T-helper 1 cell treated with Interleukin-12 subunit alpha and Interleukin-12 subunit beta and Interleukin-4 antibody, amounts not matched to agents 30 μg/mL and 1 μg/mL, for 36 hours (primary cell): Measurements from ENCODE around the gene SYNGR1.

ENCODE experiments used
- H3K27ac Mint-ChIP-seq: one replicate; pipeline ENCODE4 v1.8.0; 2021; ENCODE audit warnings: mild to moderate bottlenecking, mixed read lengths
- H3K27me3 Mint-ChIP-seq: one replicate; pipeline ENCODE4 v1.8.0; 2021; ENCODE audit warnings: low read depth, mixed read lengths
- H3K36me3 Mint-ChIP-seq: one replicate; pipeline ENCODE4 v1.8.0; 2021; ENCODE audit warnings: low read depth, mixed read lengths
- H3K4me1 Mint-ChIP-seq: one replicate; pipeline ENCODE4 v1.8.0; 2021; ENCODE audit warnings: low read depth, mixed read lengths
- H3K4me3 Mint-ChIP-seq: one replicate; pipeline ENCODE4 v1.8.0; 2021; ENCODE audit warnings: mild to moderate bottlenecking, moderate library complexity, mixed read lengths
- H3K9me3 Mint-ChIP-seq: one replicate; pipeline ENCODE4 v1.8.0; 2021; ENCODE audit warnings: mixed read lengths

The SYNGR1 gene

DNA sequence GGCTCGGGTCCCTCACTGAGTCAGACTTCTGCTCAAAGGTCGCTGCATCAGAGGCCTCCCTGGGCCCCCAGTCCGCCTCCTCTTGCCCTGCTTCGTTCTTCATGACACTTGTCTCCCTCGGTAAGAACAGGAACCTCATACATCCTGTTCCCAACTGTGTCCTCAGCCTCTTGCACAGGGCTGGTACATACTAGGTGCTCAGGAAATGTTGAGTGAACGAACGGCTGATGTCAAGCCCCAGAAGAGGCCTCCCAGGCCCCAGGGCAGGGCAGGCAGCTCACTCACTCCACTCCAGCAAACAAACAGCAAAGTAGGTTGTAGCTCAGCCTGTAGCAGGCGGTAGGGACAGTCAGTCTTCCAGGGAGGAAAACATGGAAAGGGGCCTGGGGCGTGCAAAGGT is 17.2 kb downstream of the SYNGR1 start:
- no peaks in the 10 kb centered on the region for H3K4me1 Mint-ChIP-seq
- H3K27me3 Mint-ChIP-seq = peaks cover 4% of the 10 kb centered on the region
- no peak overlapping the region for H3K4me3 Mint-ChIP-seq
- H3K27ac Mint-ChIP-seq = no peak overlapping the region
- H3K9me3 Mint-ChIP-seq = peaks cover 2% of the 10 kb centered on the region
- no peaks in the 10 kb centered on the region for H3K36me3 Mint-ChIP-seq

DNA sequence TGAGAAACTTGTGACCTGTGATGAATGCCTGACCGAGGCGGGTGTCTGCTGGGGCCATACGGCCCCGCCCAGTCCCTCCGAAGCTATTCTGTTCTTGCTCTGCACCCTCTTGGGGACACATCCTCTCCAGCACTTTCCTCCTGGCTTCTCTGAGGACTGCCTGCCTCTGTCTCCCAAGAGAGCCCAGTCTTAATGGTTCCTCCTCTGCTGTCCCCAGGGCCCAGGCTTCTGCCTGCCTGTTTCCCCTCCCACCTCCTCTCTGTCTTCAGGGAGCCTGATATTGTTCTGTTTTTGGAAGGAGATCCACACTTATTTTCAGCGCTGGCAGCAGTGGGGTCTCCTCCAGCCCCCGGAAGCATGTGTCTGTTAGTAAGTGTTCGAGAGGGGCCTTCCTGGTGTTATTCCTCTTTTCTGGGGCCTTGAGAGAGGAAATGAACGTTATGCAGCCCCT is 18.7 kb downstream of the SYNGR1 start:
- Mint-ChIP-seq H3K27ac (no peak overlapping the region), H3K4me3 (no peak overlapping the region)

DNA sequence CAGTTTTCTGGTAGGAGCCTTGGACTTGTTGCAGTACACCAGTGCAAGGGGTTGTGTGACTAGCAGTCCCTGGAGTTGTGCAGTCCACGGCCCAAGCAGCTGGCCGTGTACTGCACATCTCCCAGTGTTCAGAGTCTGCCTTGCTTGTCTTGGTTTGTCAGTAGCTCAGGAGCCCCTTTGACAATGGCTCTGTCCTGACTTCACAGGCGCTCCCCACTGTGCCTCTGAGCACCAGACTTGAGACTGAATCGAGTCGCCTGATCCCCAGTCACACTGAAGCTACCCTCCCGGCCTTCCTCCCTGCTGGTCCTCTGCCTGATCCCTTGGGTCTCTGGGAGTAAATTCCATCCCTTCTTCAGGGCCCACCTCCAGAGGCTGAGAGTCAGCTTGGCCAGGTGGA is 19.4 kb downstream of the SYNGR1 start:
- H3K9me3 Mint-ChIP-seq = peaks cover 2% of the 10 kb centered on the region
- no peaks in the 10 kb centered on the region for H3K36me3 Mint-ChIP-seq
- H3K27ac Mint-ChIP-seq = no peak overlapping the region
- H3K27me3 Mint-ChIP-seq = peaks cover 4% of the 10 kb centered on the region
- no peaks in the 10 kb centered on the region for H3K4me1 Mint-ChIP-seq
- no peak overlapping the region for H3K4me3 Mint-ChIP-seq

More for the DNA sequence above, 18.7 kb downstream of the SYNGR1 start:
- no peaks in the 10 kb centered on the region for H3K4me1 Mint-ChIP-seq
- H3K27me3 Mint-ChIP-seq = peaks cover 4% of the 10 kb centered on the region
- peaks cover 2% of the 10 kb centered on the region for H3K9me3 Mint-ChIP-seq
- no peaks in the 10 kb centered on the region for H3K36me3 Mint-ChIP-seq

- no peak overlapping the region for H3K27ac Mint-ChIP-seq
- H3K27me3 Mint-ChIP-seq = no peaks in the 10 kb centered on the region
- peaks cover 2% of the 10 kb centered on the region for H3K9me3 Mint-ChIP-seq
- H3K36me3 Mint-ChIP-seq = no peaks in the 10 kb centered on the region
- H3K4me1 Mint-ChIP-seq = no peaks in the 10 kb centered on the region
- H3K4me3 Mint-ChIP-seq = no peak overlapping the region
Observed at GRCh38 chr22:39369586-39369985, 19.8 kb downstream of the SYNGR1 start.

DNA sequence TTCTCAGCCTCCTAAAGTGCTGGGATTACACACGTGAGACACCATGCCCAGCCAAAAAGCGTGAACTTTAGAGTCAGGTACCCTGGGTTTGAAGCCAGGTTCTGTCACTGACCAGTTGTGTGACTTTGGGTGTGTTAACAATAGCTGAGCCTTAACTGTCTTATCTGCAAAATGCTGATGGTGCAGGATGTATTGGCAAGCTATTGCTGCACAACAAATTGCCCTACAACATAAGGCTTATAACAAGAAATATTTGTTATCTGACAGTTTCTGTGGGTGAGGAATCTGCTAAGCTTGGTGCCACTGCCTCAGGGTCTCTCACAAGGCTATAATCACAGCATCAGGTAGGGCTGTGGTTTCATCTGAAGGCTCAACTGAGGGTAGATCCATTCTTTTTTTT is 21.9 kb downstream of the SYNGR1 start:
- no peak overlapping the region for H3K27ac Mint-ChIP-seq
- H3K4me1 Mint-ChIP-seq = no peaks in the 10 kb centered on the region
- no peaks in the 10 kb centered on the region for H3K36me3 Mint-ChIP-seq
- peaks cover 2% of the 10 kb centered on the region for H3K9me3 Mint-ChIP-seq
- H3K4me3 Mint-ChIP-seq = no peak overlapping the region
- no peaks in the 10 kb centered on the region for H3K27me3 Mint-ChIP-seq

GRCh38 chr22:39374191-39374590 is 24.4 kb downstream of the SYNGR1 start:
- Mint-ChIP-seq H3K36me3 (no peaks in the 10 kb centered on the region), H3K27me3 (no peaks in the 10 kb centered on the region), H3K9me3 (peaks cover 2% of the 10 kb centered on the region), H3K4me3 (no peak overlapping the region), H3K27ac (no peak overlapping the region), H3K4me1 (no peaks in the 10 kb centered on the region)

DNA sequence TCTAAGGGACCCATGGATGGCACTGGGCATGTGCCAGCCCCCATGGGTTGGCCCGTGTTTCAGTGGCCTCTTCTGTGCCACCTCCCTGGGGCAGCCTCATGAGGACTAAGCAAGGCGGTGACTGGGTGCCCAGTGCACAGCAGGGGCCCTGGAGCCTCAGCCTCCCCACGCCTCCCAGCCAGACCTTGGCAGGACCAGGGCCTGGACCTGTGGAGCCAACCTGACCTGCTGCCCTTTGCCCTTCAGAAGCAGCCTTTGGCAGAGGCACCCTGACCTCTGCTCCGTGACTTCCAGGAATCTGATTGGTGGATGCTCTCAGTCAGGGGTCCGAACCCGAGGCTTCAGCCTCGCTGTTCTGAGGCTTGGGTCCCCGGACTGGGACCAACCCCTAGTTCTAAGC is 25.0 kb downstream of the SYNGR1 start:
- Mint-ChIP-seq H3K27ac (no peak overlapping the region), H3K9me3 (peaks cover 2% of the 10 kb centered on the region), H3K27me3 (no peaks in the 10 kb centered on the region), H3K4me3 (no peak overlapping the region), H3K36me3 (no peaks in the 10 kb centered on the region), H3K4me1 (no peaks in the 10 kb centered on the region)

DNA sequence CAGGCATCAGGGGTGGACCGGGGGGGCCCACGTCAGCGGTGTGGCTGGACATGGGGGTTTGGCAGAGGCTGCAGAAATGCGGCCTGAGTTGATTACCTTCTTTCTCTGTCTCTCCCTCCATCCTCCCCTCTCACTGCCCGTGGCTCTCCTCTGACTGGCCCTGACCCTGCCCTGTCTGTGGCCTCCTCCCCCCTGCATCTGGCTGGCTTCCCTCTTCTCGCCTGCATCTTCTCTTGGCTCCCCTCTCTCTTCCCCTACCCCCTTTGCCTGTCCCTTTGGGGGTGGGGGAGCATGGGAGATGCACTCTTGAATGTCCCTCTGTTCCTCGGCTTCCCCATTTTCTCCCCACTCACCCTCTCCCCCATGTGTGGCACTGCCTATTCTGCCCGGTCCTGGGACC is 25.9 kb downstream of the SYNGR1 start:
- Mint-ChIP-seq H3K4me3 (no peak overlapping the region), H3K9me3 (peaks cover 2% of the 10 kb centered on the region), H3K36me3 (no peaks in the 10 kb centered on the region), H3K27me3 (no peaks in the 10 kb centered on the region), H3K4me1 (no peaks in the 10 kb centered on the region), H3K27ac (no peak overlapping the region)

- Mint-ChIP-seq H3K9me3 (no peaks in the 10 kb centered on the region), H3K27ac (no peak overlapping the region), H3K4me1 (no peaks in the 10 kb centered on the region), H3K4me3 (no peak overlapping the region), H3K27me3 (no peaks in the 10 kb centered on the region), H3K36me3 (no peaks in the 10 kb centered on the region)
Observed at GRCh38 chr22:39379756-39380730, 30.3 kb downstream of the SYNGR1 start.

GRCh38 chr22:39381009-39381755 is 31.4 kb downstream of the SYNGR1 start:
- H3K36me3 Mint-ChIP-seq = no peaks in the 10 kb centered on the region
- H3K27me3 Mint-ChIP-seq = no peaks in the 10 kb centered on the region
- H3K4me3 Mint-ChIP-seq = no peak overlapping the region
- no peak overlapping the region for H3K27ac Mint-ChIP-seq
- H3K4me1 Mint-ChIP-seq = no peaks in the 10 kb centered on the region
- H3K9me3 Mint-ChIP-seq = no peaks in the 10 kb centered on the region

DNA sequence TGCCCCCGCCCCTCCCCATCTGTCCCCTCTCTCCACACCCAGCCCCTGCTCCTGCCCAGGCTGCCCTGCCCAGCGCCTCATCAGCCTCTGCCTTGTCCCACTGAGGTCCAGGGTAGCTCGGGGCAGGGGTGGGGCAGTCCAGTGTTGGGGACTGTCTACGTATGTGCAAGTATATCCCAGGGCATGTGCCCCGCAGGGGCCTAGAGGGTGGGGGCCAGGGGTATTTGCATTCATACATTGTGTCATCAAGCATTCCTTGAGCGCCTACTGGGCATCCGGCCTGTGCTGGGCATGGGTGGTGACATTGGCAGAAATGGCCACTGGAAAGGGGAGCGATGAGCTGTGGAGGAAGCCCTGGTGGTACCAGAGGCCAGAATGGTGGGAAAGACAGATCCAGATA is 32.1 kb downstream of the SYNGR1 start:
- H3K36me3 Mint-ChIP-seq = no peaks in the 10 kb centered on the region
- H3K4me3 Mint-ChIP-seq = no peak overlapping the region
- peaks cover under 1% of the 10 kb centered on the region for H3K4me1 Mint-ChIP-seq
- no peaks in the 10 kb centered on the region for H3K27me3 Mint-ChIP-seq
- no peak overlapping the region for H3K27ac Mint-ChIP-seq
- no peaks in the 10 kb centered on the region for H3K9me3 Mint-ChIP-seq

DNA sequence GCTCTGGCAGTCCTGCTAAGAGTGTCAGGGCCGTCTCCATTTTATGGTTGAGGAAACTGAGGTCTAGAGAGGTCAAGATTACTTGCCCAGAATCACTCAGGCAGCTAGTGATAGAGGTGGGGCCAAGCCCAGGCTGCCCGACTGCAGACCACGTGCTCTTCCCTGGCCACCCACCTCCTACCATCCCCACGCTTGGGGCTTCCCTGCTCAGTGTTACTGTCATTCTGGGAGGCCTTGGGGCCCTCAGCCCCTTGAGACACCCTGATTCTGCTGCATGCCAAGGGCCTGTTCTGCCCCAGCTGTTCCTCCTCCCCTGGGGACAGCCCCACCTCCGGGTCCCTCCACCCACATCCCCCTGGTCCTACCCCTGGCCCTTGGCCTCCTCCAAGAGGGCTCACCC is 32.6 kb downstream of the SYNGR1 start:
- H3K4me1 Mint-ChIP-seq = peaks cover 4% of the 10 kb centered on the region
- H3K27ac Mint-ChIP-seq = no peak overlapping the region
- no peaks in the 10 kb centered on the region for H3K36me3 Mint-ChIP-seq
- H3K27me3 Mint-ChIP-seq = no peaks in the 10 kb centered on the region
- H3K4me3 Mint-ChIP-seq = no peak overlapping the region
- no peaks in the 10 kb centered on the region for H3K9me3 Mint-ChIP-seq

DNA sequence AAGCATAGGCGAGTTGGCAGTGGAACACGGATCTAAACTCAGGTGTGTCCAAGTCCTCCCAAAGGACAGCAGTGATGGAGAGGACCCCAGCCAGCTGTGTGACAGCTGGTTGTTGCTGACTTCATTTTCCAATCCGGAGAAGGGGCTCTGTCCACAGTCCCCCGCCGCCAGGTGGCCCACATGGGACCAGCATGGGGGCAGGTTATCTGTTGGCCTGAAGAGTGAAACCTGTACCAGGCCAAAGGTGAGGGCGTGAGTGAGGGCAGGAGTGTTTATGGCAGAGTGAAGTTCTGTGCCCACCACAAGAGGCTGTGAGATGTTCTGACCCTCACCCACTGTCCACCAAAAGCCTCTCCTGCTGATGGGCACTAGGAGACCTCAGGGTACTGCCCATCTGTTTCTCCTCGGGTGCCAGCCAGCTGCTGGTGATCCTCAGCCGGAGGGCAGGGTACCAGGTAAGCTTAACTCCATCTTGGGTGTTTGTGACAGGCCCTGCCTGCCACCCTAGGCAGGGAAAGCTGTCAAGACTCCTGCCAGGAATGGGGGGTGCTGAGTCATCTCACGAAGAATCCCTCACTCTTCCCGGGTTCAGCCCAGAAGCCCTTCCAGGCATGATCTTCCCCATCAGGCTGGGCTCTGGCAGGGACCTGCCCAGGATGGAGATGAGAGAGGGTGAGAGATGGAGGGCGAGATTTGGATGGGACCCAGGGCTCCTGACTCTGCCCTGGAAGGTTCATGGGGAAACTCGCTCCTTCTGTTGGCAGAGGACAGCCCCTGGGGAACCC is 34.2 kb downstream of the SYNGR1 start:
- Mint-ChIP-seq H3K27ac (no peak overlapping the region), H3K9me3 (no peaks in the 10 kb centered on the region)

DNA sequence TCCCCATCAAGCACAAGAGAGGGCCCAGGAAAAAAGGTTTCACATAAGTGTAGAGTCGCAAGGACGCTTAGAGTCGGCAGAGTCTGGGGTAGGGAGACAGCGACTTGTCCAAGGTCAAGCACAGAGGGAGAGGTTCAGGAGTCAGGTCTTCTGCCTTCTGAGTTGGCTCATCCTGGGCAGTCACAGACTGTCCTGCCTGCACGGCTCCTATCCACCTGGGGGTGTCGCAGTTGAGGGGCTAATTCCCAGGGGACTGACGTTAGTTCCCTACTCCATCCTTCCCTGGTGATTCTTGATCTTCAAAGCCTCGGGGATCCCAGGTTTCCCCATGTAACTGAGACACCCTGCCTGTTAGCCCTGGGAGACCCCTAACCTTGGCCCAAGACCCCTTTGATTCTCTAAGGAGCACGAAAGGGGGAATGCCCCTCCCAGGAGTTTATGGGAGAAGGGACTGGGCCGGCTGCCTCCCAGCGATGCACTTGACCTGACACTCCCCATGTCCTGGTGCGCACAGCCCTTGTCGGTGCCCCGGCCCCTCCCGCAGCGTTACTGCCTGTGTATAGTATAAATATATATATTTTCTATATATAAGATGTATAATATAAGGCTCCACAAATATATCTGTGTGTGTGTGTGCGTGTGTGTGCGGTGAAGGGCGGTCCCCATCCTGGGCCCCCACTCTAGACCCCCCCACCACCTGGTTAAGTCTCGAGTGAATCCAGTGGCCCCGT is 35.1 kb downstream of the SYNGR1 start:
- H3K36me3 Mint-ChIP-seq = no peaks in the 10 kb centered on the region

More for the DNA sequence above, 34.2 kb downstream of the SYNGR1 start:
- no peaks in the 10 kb centered on the region for H3K36me3 Mint-ChIP-seq
- no peak overlapping the region for H3K4me3 Mint-ChIP-seq
- H3K4me1 Mint-ChIP-seq = peaks cover 8% of the 10 kb centered on the region
- no peaks in the 10 kb centered on the region for H3K27me3 Mint-ChIP-seq

More for the DNA sequence above, 35.1 kb downstream of the SYNGR1 start:
- Mint-ChIP-seq H3K27ac (no peak overlapping the region), H3K9me3 (no peaks in the 10 kb centered on the region), H3K4me1 (peaks cover 8% of the 10 kb centered on the region), H3K27me3 (no peaks in the 10 kb centered on the region), H3K4me3 (no peak overlapping the region)
